DMS53 (cell line): ENCODE results near the gene EVA1C.
A peak's percentile ranks its signal among the peaks of the same experiment; 100 is the strongest.
"Not testable (repeated sequence)": the region's sequence is repeated elsewhere in the genome, so short reads cannot be mapped to it uniquely, and the experiment has no call there.

ENCODE experiments used
- DNase-seq: peaks from one replicate; lab custom pipeline; 2025; lab: John Stamatoyannopoulos, UW

Gene EVA1C

GRCh38 chr21:32390537-32391224 lies 21.8 kb upstream of the EVA1C start:
- not testable (repeated sequence) for DNase-seq

DNA sequence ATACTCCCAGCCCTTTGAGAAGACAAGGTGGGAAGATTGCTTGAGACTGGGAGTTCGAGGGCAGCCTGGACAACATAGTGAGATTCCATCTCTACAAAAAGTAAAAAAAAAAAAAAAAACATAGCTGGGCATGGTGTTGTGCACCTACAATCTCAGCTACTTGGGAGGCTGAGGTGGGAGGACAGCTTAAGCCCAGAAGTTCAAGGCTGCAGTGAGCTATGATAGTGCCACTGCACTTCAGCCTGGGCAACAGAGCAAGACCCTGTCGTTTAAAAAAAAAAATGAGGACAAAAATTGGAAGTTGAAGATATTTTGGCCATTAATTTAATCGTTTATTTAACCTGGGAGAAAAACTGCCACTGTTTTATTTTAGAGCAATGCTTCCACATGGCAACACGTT lies 20.8 kb upstream of the EVA1C start:
- DNase-seq = no peak

GRCh38 chr21:32392299-32392879 lies 20.1 kb upstream of the EVA1C start:
- peak; percentile 29 for DNase-seq

DNA sequence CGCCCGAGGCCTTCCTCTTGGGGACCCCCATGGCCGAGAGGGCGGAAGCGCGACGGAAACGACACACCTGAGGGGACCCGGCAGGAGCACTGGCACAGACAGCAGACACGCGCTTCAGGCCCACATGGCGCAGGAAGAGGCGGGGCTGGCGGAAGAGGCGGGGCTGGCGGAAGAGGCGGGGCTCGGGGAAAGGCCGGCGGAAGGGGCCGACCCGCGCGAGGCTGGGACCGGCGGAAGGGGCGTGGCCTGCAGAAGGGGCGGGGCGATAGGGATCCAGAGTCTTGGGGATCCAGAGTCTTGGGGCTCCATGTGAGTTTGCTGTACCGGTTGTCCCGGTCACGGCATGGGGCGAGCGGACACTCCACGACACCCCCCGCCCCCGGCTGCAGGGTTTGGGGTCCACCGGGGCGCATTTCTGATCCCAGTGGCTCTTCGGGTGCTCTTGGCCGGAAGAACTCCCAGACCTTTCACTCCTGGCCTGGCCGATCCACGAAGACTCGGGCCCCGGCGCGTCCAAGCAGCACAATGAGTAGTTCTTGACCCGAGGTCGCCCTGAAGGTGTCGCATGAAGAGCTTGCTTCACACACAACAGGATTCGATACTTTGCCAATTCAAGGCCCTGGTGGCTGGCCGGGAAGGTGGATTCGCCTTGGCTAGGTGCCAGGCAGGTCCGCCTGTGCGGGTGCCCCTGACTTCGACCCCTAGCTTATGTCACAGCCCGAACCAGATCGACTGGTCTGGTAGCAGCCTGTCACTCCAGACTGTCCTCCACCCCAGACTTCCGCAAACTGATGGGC lies 19.4 kb upstream of the EVA1C start, which contains the start of gene URB1:
URB1 (minus strand) TSS at position 133 of the 797 bp plus-strand sequence; CDS start at position 31, 102 bp downstream.
- peak; percentile 87 for DNase-seq

DNA sequence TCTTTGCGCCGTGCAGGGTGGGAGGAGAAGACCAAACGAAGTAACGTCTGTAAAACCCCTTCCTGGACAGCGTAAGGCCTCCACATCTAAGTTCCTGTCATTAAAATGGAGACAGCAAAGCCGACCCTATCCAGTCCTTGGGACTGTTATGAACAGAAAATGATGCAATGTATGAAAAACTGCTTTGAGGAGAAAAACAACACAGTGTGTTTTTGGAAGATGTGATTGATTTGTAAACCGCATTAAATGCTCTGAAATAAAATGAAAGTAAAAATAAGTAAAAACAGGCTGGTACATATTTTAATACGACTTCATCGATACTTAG lies 18.9 kb upstream of the EVA1C start:
- no peak for DNase-seq

DNA sequence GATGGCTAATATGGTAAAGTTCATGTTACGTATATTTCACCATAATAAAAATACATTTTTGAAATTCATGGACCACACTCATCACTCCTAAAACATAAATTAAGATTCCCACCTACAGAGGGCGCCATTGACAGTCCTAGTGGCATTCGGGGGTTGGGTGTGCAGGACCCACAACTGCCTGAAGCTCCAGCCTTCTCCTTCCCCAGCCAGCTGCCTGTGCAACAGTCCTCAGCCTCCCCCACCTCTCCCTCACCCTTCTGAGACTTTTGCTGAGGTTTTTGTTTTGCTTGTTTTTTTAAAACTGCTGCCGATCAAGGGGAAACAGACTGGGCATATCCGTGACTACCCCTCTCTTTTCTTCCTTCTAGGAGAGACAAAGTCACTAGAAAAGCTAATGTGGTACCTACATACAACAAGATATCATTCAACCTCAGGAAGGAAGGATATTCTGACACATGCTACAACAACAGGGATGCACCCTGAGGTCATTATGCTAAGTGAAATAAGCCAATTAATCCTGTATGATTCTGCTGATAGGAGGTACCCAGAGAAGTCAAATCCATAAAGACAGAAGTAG lies 9.2 kb upstream of the EVA1C start:
- DNase-seq = peak; percentile 71

GRCh38 chr21:32406405-32406804 lies 6.1 kb upstream of the EVA1C start:
- no peak for DNase-seq

- DNase-seq = no peak
Measured at GRCh38 chr21:32410291-32410690, 2.2 kb upstream of the EVA1C start.

- no peak for DNase-seq
Measured at GRCh38 chr21:32410916-32411315, 1.6 kb upstream of the EVA1C start.

GRCh38 chr21:32411350-32412161 lies 950 bp upstream of the EVA1C start:
- DNase-seq = peak; percentile 67

- peak; percentile 44 for DNase-seq
Measured at GRCh38 chr21:32413015-32413504, 554 bp downstream of the EVA1C start.

DNA sequence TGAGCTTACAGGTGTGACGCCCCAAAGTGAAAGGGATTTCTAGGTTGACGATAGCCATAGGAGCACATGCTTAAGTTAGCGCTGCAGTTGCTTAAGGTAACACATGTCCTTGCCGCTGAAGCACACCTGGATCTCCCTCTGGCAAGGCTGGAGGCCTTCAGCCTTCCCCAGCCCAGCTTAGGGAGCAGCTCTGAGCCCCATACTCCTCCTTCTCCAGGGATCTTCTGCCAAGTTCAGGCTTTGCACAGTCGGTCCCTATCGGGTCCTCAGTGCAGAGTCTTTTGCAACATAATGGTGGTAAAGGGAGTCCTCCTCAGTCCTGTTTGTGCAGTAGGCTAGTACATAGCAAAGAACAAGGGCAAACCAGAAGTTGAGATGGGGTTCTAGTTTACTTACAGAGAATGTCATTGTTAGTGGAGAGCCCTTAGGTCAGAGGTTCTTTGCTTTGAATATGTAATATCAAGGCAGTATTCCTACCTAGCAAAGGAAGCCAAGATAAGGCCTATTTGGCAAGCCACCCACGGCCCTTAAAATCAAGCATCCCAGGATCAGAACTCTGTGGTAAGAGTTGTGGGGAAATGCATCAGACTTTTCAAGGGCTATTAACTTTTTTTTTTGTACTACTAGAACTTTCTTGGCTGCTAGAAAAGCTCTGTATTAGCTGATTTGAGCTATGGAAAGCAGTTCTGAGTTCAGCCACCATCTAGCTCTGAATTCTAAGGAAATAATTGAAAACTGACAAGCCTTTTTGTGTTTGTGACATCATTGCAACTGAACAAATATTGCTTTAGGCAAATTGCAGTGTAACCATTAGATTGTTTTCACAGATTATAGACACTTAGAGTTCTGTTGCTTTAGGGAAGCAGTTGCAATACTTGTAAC lies 1.4 kb downstream of the EVA1C start:
- peak; percentile 40 for DNase-seq

DNA sequence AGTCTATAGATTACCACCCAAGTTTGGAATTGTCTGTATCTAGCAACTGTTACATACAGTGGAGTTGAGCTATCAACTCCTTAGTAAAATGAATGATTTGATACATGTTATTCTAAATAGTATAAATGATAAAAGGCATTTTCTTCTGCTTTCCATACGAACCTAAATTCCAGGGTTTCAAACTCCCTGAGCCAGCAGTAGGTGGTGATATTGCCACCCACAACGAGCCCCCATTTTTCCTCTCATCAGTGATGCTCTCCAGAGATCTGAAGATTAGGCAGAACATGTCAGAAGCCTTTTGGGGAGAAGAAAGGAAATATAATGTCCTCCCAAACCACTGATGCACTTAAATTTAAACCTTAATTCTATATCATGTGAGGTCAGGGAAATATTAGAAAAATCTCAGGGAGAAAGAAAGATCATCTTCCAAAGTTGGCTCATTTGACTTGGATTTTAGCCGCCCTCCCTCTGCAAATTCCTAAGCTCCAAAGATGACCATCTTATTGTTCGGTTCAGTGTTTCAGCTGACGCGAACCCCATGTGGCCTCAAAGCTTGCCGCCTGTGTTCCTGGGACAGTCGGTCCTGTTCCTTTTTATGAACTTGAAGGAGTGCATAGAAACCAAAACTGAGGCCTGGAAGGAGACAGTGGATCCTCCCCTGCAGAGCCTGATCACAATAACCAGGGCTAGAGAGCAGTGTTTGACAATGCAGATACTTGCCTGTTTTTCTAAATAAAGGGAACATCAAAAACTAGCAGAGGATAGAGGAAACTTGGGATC lies 2.3 kb downstream of the EVA1C start:
- peak; percentile 33 for DNase-seq

DNA sequence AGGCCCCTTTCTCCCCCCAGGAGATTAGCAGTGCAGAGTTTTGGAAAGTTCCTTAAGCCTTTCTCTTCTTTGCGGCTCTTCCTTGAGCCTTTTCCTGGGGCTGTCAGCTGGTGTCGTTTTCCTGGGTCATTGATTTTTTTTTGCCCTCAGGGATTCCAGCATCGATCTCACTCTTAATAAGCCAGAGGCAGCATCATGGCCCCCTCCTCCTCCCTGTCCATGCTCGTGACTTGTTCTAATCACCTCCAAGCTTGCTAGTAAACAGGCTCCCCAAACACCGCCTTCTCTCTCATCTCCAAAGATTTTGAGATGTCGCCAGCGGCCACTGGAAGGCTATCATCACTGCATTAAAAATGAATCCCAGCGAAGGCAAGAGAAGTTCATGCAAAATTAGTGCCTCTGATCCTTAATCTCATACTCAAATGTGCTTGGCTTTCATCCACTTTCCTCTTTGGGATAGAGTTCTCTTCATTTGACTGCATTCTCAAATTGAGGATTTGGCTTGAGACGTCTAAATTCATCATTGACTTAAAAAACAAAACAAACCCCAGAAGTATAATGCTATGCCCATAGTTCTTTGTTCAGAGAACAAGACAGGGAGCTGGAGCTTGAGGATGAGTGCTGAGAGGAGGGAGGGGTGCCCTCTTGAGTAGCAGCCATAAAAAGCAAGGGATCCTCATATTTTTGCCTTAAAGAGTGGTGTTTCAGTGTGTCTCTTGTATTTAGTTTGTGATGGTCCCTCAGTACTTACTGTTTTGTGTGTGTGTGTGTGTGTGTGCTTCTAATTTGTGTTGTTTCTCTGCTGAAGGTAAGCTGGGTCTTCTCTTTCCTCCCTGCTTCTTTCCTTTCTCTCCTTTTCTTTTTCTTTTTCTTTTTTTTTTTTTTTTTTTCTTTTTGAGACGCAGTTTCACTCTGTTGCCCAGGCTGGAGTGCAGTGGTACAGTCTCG lies 3.2 kb downstream of the EVA1C start:
- DNase-seq = no peak

GRCh38 chr21:32418146-32418545 lies 5.6 kb downstream of the EVA1C start:
- DNase-seq = no peak

DNA sequence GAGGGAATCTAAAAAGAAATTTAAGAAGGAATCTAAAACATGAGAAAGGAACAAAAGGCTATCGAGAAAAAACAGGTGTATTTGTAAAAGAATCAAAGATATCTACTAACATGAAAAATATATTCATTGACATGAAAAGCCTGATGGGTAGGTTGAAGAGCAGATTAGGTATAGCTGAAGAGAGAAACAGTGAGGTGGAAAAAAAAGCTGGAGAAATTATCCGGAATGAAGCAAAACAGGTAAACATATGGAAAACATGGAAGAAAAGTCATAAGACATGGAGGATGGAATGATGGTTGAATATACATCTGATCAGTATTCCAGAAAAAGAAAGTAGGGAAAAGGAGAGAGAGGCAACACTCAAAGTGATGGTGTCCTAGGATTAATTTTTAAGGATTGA lies 9.6 kb downstream of the EVA1C start:
- DNase-seq = no peak

GRCh38 chr21:32423320-32424190 lies 11.0 kb downstream of the EVA1C start:
- no peak for DNase-seq

- DNase-seq = no peak
Measured at GRCh38 chr21:32424191-32424535, 11.7 kb downstream of the EVA1C start.
